DOHH2 (cell line): ENCODE data around the gene AMPH.

Source experiments
- CTCF ChIP-seq: fragments of 200-600 bp; sonication (generic); IDR thresholded peaks from one replicate; pipeline ENCODE4 v1.5.1; 2014; ENCODE audit warnings: antibody characterized with exemption, mild to moderate bottlenecking, low read depth, low read length; ENCODE audit not compliant: poor library complexity, severe bottlenecking
- EZH2phosphoT487 ChIP-seq: fragments of 200-600 bp; sonication (generic); IDR thresholded peaks from 2 replicates; pipeline ENCODE4 v1.6.1; 2017; ENCODE audit warnings: borderline replicate concordance, mild to moderate bottlenecking, antibody characterized with exemption, low read length, moderate library complexity, mixed read lengths

GRCh38 chr7:38382684-38383083, 248.5 kb downstream of the AMPH start:
- no peak for TF ChIP-seq CTCF
- TF ChIP-seq EZH2phosphoT487: no peak
